ENCODE data around the gene FAM216B.
"Not testable (repeated sequence)": the region's sequence is repeated elsewhere in the genome, so short reads cannot be mapped to it uniquely, and the experiment has no call there.

FAM216B gene

DNA sequence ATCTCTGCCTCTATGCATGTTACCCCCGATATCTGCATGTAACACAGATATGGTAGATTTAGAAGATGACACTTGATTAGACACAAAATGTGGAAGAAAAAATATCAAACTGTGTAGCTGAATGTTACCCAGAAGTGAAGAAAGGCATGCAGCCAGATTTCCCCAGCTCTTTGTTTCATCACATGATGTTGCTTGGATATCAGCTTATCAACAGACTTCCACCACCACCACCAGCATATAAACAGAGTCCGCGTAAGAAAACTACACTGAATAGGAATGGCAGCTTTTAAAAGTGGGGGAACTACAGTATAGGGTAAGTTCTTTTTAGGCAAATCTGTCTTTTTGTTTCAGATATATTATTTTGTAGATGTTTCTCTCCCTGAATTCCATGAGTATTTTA is at the start of gene FAM216B:
Gene FAM216B, plus strand, starts transcription at position 233 of the 400 bp plus-strand sequence. CDS start 2,484 bp downstream, outside the sequence.
- no peak for DNase-seq (ENCODE audit: low read depth)

DNA sequence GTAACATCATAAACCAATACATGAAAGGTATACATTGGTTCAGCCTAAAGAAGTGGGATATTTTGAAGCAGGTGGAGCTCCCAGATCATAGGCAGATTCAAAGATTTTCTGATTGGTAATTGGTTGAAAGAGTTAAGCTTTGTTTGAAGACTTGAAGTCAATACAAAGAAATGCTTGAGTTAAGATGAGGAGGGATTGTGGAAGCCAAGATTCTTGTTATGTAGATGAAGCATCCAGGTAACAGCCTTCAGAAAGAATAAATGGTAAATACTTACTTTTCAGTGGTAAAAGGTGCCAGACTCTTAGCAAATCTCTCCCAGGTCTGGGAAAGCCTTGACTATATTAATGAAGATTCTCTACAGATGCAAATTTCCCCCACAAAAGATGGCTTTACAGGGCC is 49.3 kb upstream of the FAM216B start:
- DNase-seq (ENCODE audit: low read depth), result no peak

DNA sequence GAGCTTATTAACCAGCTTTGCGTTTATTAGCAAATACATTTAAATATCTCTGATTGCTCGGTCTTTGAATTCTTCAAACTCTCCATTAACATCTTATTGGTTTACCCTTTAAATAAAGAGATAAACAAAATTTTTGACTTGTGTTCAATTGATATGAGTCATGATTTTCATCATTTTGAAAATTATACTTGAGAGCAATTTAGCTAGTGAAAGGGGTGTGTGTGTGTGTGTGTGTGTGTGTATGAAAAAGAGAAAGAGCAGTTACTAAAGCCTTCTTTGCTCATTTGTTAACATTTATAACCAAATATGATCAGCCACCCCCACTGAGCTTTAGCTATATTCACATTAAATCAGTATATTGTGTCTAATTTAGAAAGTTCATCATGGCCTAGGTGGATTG is 48.3 kb upstream of the FAM216B start:
- DNase-seq (ENCODE audit: low read depth), result no peak

DNA sequence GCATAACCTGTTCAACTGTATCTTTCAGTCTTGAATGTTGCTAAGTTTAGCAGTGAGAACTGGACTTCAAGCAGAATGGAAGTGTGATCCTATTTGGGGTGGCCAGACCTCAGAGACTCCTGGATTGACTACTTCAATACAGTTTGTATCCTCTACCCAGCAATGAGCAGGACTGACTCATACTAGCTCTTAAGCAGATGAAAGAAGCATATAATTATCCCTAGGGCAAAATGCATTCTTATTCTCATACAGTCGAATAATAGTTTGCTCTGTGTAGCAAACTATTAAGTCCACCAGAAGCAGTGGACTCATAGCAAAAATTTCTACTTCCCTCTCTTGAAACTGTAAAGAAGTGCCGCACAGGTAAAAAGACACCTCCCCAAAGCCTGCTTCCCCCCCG is 46.4 kb upstream of the FAM216B start:
- DNase-seq (ENCODE audit: low read depth), result no peak

DNA sequence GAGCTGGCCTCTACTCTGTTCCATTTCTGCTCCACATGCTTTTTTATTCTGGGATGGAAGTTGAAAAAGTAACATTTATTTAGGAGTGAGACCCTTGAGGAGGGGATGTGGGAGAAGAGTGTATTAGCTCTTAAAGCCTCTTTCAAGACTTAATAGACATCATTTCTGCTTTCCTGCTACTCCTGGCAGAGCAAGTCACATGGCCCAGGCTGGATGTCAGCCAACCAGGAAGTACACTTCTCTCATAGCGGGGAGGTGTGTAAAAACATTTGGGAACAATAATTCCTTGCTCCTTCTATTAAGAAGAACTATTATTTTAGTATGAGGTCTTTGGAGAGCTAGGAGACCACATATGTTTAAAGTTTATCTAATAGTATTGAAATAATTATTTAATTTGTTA is 40.6 kb upstream of the FAM216B start:
- no peak for DNase-seq (ENCODE audit: low read depth)

DNA sequence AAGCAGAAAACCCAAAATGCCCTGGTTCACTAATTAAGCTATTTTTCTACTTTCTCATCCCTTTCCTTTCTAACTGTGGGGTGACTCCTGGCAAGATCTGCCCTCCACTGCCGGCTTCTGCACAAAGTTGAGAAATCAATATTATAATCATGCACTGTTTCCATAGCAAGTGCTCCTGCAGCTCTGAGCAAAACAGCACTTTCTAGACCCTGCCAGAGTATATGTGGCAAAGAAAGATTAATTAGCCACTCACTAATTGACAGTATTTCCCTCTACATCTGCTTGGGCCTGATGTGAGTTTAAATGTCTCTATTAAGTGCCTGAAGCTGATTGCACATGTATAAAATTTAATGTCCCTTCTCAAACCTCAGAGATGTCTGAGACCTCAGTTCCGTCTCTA is 39.5 kb upstream of the FAM216B start:
- no peak for DNase-seq (ENCODE audit: low read depth)

DNA sequence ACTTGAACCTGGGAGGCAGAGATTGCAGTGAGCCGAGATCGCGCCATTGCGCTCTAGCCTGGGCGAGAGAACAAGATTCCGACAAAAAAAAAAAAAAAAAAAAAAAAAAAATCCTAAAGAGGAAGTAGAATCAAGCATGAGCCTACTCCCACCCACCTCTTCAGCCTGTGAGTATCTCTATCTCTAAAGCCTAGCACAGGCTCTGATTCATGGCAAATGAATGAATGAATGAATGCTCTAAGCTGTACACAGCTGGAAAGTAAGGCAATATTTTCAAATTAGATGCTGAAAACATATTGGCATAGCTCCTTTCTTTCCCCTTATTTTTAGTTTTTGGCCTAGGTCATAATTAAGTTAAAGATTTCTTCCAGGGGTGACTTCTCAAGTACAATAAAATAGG is 35.7 kb upstream of the FAM216B start:
- no peak for DNase-seq (ENCODE audit: low read depth)

DNA sequence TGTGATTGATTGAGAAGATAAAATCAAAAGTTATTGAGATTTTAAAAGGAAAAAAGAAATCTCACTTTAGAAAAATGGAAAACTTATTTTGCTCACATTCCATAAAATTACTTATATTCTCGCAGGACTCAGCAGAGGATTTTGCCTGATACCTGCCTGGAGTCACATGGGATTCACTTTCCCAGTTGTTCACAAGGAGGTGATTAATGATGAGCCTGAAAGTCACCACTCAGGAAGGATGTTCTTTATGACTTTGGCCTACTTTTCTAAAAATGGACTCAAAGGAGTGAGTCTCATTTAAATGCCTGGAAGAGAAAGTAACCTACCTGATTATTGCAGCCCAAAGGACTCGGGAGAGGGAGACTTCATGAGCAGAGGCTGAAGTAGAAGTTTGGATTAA is 34.5 kb upstream of the FAM216B start:
- DNase-seq (ENCODE audit: low read depth), result no peak

DNA sequence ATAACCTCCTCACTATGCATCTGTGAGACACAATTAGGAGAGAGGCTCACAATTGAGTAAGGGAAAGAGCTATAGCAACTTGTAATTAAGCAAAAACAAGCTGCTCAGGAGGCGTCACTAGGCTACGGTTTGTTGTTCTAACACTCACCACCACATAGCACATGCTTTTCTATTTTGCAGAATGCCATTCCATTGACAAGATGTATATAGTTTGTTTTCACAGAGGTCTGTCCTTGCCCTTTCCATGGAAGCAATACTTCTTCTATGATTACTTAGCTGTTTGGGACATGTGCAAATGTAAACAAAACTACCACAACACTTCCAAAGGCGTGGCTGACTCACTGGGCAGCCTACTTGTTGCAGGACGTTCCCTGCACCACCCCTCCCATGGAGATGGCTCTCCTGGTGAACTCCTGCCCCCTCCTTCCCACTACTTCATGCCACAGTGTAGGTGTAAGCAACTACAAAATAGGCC is 33.9 kb upstream of the FAM216B start:
- DNase-seq (ENCODE audit: low read depth), result no peak

DNA sequence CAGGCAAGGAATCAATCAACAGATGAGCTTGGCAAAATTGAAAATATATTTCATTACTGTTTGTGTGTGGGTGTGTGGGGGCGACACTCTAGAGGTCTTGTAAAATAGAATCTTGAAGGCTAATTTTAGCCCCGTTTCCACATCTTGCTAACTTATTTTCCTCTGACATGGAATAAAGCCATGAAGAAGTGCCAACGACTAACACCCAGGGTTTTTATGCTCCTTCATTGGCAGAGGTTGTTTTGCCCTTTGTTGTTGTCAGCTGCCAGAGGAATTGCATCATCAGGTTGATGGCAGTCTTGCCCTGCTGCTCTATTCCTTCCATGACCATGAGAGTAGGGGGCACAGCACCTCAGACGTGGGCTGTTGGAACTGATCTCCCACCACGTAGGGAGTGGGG is 30.6 kb upstream of the FAM216B start:
- DNase-seq (ENCODE audit: low read depth), result no peak

DNA sequence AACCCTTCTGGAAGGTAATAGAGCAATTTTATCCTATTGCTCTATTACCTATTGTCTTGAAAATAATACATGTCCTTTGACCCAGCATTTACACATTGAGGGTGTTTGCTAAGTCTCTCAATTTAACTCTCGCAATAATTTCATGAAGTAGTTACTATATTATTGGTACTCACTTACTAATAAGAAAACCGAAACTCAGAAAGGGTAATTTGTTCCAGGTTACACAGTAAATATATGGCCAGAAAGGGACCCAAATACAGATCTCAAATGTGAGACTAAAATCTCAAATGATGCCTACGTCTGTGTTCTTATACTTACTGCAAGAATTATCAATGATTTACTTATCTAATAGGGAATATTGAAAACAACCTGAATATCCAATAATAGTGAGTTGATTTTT is 29.7 kb upstream of the FAM216B start:
- DNase-seq (ENCODE audit: low read depth), result no peak

DNA sequence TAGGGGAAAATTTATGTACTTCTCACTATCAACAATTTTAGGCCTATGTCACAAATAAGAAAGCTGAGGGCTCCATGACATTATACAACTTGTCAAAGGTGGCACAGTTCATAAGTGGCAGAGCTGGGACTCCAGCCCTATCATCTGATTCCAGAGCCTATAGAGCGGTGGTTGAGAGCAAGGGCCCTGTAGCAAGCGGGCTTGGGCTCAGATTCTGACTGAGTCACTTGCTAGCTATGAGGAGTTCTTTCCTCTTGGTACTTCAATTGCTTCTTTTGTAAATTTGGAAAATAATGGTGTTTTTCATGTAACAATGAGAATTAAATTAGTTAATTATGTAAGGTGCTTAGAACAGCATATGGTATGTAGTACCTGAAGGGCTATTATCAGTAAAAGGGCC is 28.7 kb upstream of the FAM216B start:
- DNase-seq (ENCODE audit: low read depth), result no peak

DNA sequence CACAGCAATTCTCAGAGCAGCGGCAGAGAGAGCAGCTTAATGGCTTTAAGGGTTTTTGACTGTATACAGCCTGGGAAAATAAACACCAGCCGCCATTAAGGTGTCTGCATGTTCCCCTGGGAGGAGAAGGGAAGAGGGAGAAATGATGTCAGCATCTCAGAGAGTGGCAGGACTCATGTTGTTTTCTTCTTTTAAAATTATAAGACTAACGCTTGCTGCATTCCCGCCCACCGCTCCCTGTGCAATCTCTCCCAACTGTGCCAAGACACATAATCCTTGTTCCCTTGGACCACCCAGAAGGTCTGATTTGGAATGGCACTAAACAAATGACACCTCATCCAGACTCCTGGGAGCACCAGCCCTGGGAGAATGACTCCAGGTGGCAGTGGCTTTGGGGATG is 27.7 kb upstream of the FAM216B start:
- DNase-seq (ENCODE audit: low read depth), result no peak

DNA sequence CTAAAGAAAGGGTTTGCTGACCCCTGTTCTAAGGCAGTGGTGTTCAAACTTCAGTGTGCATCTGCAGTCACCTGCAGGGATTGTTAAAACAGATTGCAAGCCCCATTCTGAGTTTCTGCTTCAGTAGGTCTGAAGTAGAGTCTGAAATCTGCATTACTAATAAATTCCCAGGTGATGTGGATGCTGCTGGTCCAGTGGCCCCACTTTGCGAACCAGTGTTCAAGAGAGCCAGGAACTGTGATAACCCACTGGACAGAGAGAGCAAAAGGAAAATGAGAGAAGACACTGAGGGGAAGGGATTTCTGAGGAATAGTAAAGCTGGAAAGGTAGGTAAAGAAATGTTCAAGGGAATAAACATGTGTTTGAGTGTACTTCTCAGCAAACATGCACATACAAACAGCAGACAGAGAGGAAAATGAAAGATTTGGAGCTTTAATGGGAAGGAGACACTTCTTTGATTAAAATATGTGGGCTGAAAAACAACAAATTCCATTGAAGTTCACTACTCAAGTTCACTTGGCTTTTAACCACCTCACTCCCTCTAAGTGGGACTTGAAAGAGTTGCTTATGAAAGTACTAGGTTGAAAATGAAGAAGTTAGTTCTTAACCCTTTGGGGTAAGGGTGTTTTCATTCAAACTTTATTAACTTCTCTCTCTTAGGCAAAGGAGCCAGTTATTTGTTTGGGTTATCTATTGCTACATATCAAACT is 26.4 kb upstream of the FAM216B start:
- no peak for DNase-seq (ENCODE audit: low read depth)

DNA sequence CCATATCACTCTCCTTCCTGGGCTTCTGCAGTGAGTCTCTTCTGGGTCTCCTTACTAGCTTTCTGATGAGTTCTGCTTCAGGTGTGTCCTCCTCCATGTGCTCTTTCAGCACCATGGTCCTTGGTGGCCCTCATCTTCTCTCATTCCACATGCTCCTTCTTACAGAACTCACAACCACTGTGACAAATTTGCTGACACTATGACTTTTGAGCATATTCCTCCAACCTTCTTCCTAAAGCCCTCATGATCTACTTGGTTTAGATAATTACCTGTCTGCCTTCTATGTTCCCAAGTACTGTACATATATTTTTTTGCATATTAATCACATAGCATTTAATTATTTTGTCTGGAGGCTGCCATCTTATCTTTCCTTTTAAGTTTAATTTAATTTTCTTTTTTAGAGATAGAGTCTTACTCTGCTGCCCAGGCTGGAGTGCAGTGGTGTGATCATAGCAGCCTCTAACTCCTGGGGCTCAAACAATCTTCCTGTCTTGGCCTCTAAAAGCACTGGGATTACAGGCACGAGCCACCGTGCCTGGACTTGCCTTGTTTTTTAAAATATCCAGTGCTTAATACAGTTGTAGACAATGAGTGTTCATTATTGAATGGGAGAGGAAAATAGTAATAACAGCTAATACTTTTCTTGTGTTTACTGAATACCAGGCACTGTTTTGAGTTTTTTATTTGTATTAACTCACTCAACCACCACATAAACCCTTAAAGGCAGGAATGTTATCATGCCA is 23.5 kb upstream of the FAM216B start:
- DNase-seq (ENCODE audit: low read depth), result no peak

DNA sequence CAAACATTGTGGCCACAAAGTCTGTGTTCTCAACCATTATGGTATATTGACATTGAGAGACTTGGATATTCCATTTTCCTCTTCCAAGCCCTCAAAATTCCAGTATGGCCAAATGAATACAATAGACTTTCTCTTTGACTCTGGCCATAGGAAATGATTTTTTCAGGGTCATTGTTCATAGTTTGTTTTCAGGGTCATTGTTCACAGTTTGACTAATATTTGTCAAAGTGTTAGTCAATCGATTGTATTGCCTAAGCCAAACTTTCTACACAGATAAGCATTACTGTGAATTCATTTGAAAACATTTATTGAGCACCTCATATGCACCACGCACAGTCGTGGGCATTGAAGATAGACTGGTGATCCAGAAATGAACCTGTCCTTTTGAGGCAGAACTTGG is 22.9 kb upstream of the FAM216B start:
- no peak for DNase-seq (ENCODE audit: low read depth)

DNA sequence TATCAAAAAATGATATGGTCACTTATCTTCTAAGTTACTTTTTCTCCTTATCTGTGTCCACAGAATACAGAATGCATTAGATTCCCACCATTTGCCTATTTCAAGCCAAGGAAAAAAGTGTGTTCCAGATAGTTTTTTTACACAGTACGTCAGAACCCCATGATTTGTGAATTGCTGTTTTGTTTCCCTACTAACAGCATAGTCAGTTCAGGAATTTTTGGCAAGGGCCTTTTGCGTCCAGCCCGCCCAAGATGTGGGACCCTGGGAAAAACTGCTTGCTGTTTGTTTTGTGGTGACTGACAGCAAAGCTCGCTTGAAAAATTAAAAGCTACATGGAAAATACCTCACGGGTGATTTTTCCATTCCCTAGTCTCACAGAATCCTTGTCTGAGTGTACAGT is 20.4 kb upstream of the FAM216B start:
- no peak for DNase-seq (ENCODE audit: low read depth)

DNA sequence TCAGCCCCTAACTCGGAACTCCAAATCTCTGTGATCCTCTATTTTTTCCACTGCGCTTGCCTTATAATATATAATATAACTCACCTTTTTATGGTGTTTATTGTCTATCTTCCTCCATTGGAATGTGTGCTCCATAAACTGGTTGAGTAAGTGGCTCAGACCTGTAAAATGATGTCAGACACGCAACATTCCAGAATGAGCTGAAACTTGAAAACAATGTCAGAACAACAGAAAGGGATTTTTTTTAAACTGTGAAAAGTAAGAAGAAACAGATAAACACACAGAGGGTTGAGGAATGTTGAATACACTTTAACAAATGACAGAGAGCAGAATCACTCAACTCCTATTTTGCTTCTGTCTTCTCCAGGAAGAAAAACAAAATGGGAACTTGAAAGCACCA is 19.1 kb upstream of the FAM216B start:
- DNase-seq (ENCODE audit: low read depth), result no peak

DNA sequence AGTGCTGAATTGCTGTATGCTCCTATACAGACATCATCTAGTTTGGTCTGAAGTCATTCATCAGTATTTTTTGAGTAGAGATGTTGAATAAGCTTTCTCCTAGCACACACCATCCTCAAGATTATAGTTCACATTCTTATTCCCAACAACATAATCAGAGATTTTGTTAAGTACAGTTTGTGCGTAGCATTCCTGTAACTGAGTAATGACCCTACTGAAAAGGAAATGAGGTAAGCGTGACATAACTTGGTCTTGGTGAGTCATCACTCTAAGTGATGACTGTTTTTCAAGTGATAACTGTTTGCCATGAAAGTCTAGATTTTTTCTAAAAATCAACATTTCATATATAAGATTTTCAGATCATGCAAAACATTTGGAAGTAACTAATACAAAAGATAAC is 18.5 kb upstream of the FAM216B start:
- no peak for DNase-seq (ENCODE audit: low read depth)

DNA sequence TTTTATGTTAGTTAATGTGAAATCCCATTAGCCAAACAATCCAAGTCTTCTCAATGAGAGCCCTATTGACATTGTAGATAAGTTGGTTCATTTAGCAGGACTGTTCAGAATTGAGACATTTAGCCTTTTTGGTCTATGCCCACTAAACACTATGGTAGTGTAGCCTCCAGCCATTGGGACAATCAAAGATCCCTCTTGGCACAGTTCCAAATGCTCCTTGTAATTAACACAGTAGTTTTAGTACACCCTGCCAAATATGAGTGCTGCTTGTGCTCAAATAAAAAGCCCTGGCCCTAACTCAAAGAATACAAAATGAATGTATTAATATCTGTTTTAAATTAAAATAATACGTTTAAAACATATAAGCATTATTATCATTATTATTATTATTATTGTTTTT is 15.4 kb upstream of the FAM216B start:
- DNase-seq (ENCODE audit: low read depth), result no peak

DNA sequence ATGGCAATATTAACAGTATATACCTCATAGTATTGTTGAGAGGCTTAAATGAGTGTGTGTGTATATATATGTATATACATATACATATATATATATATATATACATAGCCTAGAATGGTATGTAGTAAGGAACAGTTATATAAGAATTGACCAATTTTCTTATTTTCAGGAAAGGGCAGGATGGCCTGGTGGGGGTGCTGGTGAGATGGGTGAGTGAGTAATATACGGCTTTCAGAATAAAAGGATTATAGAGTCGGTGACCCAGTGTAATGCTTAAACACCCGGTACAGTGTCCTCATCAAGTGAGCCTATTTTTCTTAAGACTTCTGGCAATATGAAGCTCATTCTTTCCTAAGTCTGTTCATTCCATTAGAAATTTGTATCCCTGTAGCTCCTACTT is 11.7 kb upstream of the FAM216B start:
- no peak for DNase-seq (ENCODE audit: low read depth)

DNA sequence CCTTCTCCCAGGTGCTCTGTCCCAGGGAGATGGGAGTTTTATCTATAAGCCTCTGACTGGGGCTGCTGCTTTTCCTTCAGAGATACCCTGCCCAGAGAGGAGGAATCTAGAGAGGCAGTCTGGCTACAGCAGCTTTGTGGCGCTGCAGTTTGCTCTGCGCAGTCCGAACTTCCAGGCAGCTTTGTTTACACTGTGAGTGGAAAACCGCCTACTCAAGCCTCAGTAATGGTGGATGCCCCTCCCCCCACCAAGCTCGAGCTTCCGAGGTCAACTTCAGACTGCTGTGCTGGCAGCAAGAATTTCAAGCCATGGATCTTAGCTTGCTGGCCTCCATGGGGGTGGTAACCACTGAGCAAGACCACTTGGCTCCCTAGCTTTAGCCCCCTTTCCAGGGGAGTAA is 4.8 kb upstream of the FAM216B start:
- not testable (repeated sequence) for DNase-seq (ENCODE audit: low read depth)

DNA sequence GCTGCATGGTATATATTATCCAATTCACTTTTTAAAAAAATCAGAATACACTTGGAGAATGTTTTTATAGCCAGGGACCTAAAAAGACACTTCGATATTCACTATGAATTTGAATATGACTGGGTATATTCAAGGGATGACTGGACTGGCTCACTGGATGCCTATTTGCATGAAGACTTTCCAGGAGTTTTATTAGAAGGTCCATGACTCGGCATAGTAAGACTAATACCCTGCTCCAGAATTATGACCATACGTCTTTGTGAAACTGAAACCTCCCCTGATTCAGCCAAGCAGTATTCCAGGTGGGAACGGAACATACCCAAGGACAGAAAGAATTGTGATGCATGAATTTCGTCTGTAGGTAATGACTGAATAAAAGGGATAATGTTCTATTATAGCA is 3.9 kb upstream of the FAM216B start:
- DNase-seq (ENCODE audit: low read depth), result no peak

DNA sequence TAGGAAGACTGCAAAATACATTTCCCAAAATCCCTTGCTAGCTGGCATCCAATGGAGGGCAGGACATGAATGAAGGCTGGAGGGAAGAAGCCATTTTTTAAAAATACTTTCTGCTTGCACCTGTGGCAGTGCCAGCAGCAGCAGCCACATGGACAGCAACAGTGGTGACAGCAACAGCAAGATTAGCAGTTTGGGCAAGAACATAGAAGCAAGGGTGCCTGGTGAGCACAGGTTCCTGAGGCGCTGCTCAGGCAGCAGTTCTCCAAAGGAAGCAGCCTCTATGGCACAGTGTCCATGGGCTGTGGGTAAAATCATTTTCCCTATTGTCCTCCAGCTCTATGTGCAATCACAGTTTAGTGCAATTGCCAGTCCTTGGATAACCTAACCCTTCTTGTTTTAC is 1.3 kb upstream of the FAM216B start:
- no peak for DNase-seq (ENCODE audit: low read depth)

Data from activated gamma-delta T cell treated with anti-CD3 and anti-CD28 coated beads, Interleukin-2, amount 50 U/mL, for 16 hours (primary cell).